IPS-18a (cell line): ENCODE results near the gene PTH2.
A peak's percentile ranks its signal among the peaks of the same experiment; 100 is the strongest.

Experiments
- H3K27ac ChIP-seq: one replicate; pipeline ENCODE4 v1.5.1; 2013; ENCODE audit warnings: low read length
- H3K27me3 ChIP-seq: one replicate; pipeline ENCODE4 v1.6.1; 2013; ENCODE audit warnings: mild to moderate bottlenecking, low read length; ENCODE audit not compliant: control insufficient read depth, insufficient read depth
- H3K36me3 ChIP-seq: one replicate; pipeline ENCODE4 v1.6.1; 2013; ENCODE audit warnings: low read depth, low read length; ENCODE audit not compliant: control insufficient read depth
- H3K4me1 ChIP-seq: one replicate; pipeline ENCODE4 v1.6.1; 2013; ENCODE audit warnings: low read depth, low read length; ENCODE audit not compliant: control insufficient read depth
- H3K4me3 ChIP-seq: one replicate; pipeline ENCODE4 v1.5.1; 2013; ENCODE audit warnings: low read length
- H3K9ac ChIP-seq: one replicate; pipeline ENCODE4 v1.6.1; 2013; ENCODE audit warnings: mild to moderate bottlenecking, low read length, moderate library complexity
- H3K9me3 ChIP-seq: one replicate; pipeline ENCODE4 v1.6.1; 2013; ENCODE audit warnings: low read depth, low read length; ENCODE audit not compliant: control insufficient read depth

PTH2 gene

GRCh38 chr19:49427855-49428546, 4.8 kb upstream of the PTH2 start:
- H3K4me3 ChIP-seq, result peak overlapping the region; percentile 70
- H3K9ac ChIP-seq, result peak overlapping the region; percentile 59
- H3K27me3 ChIP-seq, result peaks cover 70% of the 10 kb centered on the region
- H3K36me3 ChIP-seq, result no peaks in the 10 kb centered on the region
- peaks cover 16% of the 10 kb centered on the region for H3K4me1 ChIP-seq
- no peak overlapping the region for H3K27ac ChIP-seq
- H3K9me3 ChIP-seq, result no peaks in the 10 kb centered on the region

DNA sequence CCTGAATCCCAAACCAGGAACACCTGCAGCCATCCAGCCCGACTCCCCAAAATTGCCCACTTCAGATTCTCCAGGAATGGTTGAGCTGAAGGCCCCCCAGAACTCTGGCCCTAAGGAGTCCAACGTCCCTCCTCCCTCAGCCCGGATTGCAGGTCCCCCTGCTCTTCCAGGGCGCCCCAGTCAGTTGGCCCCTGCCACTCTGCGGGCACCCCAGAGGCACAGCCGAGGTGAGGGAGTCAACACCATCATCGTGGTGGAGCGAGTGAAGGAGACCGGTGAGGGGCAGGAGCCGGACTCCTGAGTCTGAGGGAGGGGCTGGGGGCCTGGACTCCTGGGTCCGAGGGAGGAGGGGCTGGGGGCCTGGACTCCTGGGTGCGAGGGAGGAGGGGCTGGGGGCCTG, 4.1 kb upstream of the PTH2 start:
- no peak overlapping the region for H3K9ac ChIP-seq
- H3K36me3 ChIP-seq, result no peaks in the 10 kb centered on the region
- no peaks in the 10 kb centered on the region for H3K9me3 ChIP-seq
- peak overlapping the region; percentile 70 for H3K4me3 ChIP-seq
- no peak overlapping the region for H3K27ac ChIP-seq
- H3K27me3 ChIP-seq, result peaks cover 70% of the 10 kb centered on the region
- H3K4me1 ChIP-seq, result peaks cover 16% of the 10 kb centered on the region

GRCh38 chr19:49425922-49426592, 2.8 kb upstream of the PTH2 start:
- H3K4me3 ChIP-seq, result peak overlapping the region; percentile 32
- peaks cover 77% of the 10 kb centered on the region for H3K27me3 ChIP-seq
- no peaks in the 10 kb centered on the region for H3K36me3 ChIP-seq
- H3K27ac ChIP-seq, result no peak overlapping the region
- H3K9me3 ChIP-seq, result no peaks in the 10 kb centered on the region
- H3K9ac ChIP-seq, result no peak overlapping the region
- peaks cover 16% of the 10 kb centered on the region for H3K4me1 ChIP-seq

- peaks cover 22% of the 10 kb centered on the region for H3K4me1 ChIP-seq
- H3K36me3 ChIP-seq, result no peaks in the 10 kb centered on the region
- no peaks in the 10 kb centered on the region for H3K9me3 ChIP-seq
- no peak within 1 kb of the TSS for H3K9ac ChIP-seq
- H3K27ac ChIP-seq, result no peak within 1 kb of the TSS
- peak within 1 kb of the TSS; percentile 32 for H3K4me3 ChIP-seq
- H3K27me3 ChIP-seq, result peaks cover 79% of the 10 kb centered on the region
Measured at GRCh38 chr19:49425178-49425577, 1.9 kb upstream of the PTH2 start, which contains the start of gene GFY. TSS of gene GFY (plus strand) at chr19:49425388. CDS start at chr19:49426431, 1,043 bp downstream.

GRCh38 chr19:49423985-49424303, 703 bp upstream of the PTH2 start:
- peaks cover 69% of the 10 kb centered on the region for H3K27me3 ChIP-seq
- H3K27ac ChIP-seq, result no peak overlapping the region
- H3K4me3 ChIP-seq, result no peak overlapping the region
- no peaks in the 10 kb centered on the region for H3K9me3 ChIP-seq
- H3K36me3 ChIP-seq, result no peaks in the 10 kb centered on the region
- peaks cover 22% of the 10 kb centered on the region for H3K4me1 ChIP-seq
- no peak overlapping the region for H3K9ac ChIP-seq

DNA sequence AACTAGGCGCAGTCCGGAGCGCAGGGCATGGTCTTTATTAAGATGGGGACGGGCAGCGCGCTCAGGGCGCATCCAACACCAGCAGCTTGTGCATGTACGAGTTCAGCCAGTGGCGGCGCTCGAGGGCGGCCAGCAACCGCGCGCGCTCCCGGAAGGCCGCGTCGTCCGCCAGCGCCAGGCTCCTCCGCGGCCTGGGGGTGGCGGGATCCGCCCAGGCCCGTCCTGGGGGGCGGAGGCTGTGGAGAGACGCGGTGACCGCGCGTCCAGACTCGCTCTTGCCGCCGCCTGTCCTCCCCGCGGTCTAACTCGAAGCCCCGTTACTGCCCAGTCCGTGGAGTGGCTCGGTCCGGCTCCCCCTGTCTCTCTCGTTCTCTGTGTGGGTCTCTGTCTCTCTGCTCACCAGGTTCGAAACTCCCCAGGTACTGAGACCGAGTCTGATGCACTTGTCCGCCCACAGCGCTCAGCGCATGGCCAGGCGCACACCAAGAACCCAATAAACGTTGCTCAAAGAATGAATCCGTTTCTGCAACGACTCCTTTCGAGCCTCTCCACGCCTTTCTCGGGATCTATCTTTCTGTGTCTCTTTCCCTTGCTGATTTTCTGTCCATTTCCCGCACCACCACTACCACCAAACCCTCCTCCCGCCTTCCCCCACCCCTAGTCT, 702 bp downstream of the PTH2 start:
- H3K36me3 ChIP-seq, result no peaks in the 10 kb centered on the region
- H3K9me3 ChIP-seq, result no peaks in the 10 kb centered on the region
- H3K9ac ChIP-seq, result no peak overlapping the region
- H3K27me3 ChIP-seq, result peaks cover 68% of the 10 kb centered on the region
- no peak overlapping the region for H3K27ac ChIP-seq
- H3K4me1 ChIP-seq, result peaks cover 18% of the 10 kb centered on the region
- peak overlapping the region; percentile 31 for H3K4me3 ChIP-seq

- no peaks in the 10 kb centered on the region for H3K9me3 ChIP-seq
- peaks cover 17% of the 10 kb centered on the region for H3K4me1 ChIP-seq
- peaks cover 61% of the 10 kb centered on the region for H3K27me3 ChIP-seq
- H3K36me3 ChIP-seq, result no peaks in the 10 kb centered on the region
- no peak overlapping the region for H3K9ac ChIP-seq
- no peak overlapping the region for H3K4me3 ChIP-seq
- H3K27ac ChIP-seq, result no peak overlapping the region
Measured at GRCh38 chr19:49421878-49422202, 1.4 kb downstream of the PTH2 start.

DNA sequence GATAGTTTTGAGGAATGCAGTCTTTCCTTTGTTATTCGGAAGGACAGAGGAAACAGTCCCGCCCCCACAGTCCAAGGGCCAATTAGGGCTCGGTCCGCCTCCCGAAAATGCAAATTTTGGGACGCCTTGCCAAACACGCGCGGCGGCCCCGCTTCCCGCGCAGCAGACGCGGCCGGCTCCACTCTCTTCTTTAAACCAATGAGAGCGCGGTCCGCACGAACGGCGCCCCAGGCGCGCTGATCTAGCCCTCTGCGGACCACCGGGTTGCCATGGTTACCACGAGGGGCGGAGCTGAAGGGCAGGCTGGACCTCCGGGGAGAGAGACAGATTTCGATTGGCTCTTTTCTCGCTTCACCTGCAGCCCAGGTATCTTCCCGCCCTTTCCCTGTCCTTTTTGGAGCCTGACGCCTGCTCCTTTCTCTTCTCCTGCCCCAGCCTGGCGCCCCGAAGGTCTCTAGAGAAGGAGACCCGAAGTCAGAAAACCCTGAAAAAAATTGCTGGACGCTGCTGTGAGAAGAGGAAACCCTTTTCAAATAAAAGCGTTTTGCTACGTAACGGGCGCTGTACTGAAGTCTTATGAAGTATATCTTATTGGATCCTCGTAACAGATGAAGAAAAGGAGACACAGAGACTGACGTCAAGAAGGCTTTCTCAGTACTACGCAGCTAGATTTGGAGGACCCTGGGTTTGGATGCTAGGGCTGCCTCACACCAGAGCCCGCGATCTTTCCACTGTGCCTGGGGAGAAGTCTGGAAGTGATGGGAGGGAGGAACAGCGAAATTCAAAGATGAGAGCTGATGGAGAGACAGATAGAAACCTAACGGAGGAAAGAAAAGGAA, 2.0 kb downstream of the PTH2 start:
- H3K9me3 ChIP-seq, result no peaks in the 10 kb centered on the region
- H3K4me1 ChIP-seq, result peaks cover 12% of the 10 kb centered on the region
- peaks cover 55% of the 10 kb centered on the region for H3K27me3 ChIP-seq
- H3K9ac ChIP-seq, result no peak overlapping the region
- H3K27ac ChIP-seq, result no peak overlapping the region
- H3K36me3 ChIP-seq, result no peaks in the 10 kb centered on the region
- no peak overlapping the region for H3K4me3 ChIP-seq

DNA sequence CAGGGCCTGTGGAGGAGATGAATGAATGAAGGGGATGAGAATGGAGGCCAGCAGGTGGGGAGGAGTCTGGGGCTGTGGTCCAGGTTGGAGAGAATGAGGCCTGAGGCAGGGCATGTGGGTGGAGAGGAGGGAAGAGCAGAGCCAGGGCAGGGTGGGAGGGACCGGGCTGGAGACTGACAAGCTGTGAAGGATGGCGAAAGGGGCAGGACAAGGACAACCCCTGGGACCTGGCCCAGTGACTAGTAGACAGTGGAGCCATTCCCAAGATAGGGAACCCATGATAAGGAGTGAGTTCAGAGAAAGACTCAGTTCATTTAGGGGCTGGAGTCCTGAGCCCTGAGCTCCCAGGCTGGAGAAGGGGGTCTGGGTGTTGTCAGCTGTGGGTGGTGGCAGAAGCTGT, 3.0 kb downstream of the PTH2 start:
- Histone ChIP-seq H3K9me3 (no peaks in the 10 kb centered on the region), H3K36me3 (no peaks in the 10 kb centered on the region), H3K27ac (no peak overlapping the region), H3K4me1 (peaks cover 7% of the 10 kb centered on the region), H3K9ac (no peak overlapping the region), H3K4me3 (no peak overlapping the region), H3K27me3 (peaks cover 44% of the 10 kb centered on the region)

GRCh38 chr19:49419173-49419572, 4.1 kb downstream of the PTH2 start:
- Histone ChIP-seq H3K27ac (no peak overlapping the region), H3K4me1 (peaks cover 6% of the 10 kb centered on the region), H3K4me3 (no peak overlapping the region), H3K9me3 (no peaks in the 10 kb centered on the region), H3K27me3 (peaks cover 34% of the 10 kb centered on the region), H3K9ac (no peak overlapping the region), H3K36me3 (no peaks in the 10 kb centered on the region)

- no peak overlapping the region for H3K9ac ChIP-seq
- no peaks in the 10 kb centered on the region for H3K9me3 ChIP-seq
- H3K4me1 ChIP-seq, result peaks cover 6% of the 10 kb centered on the region
- no peaks in the 10 kb centered on the region for H3K36me3 ChIP-seq
- peaks cover 27% of the 10 kb centered on the region for H3K27me3 ChIP-seq
- no peak overlapping the region for H3K27ac ChIP-seq
- no peak overlapping the region for H3K4me3 ChIP-seq
Measured at GRCh38 chr19:49418511-49418910, 4.7 kb downstream of the PTH2 start.
